Ishikawa (cell line): ENCODE results near the gene CABLES1.

ENCODE experiments used
- CEBPB ChIP-seq: IDR thresholded peaks from 2 replicates; pipeline ENCODE4 v1.6.1; 2012
- CREB1 ChIP-seq: IDR thresholded peaks from 2 replicates; pipeline ENCODE4 v1.6.1; 2012; ENCODE audit warnings: low read depth
- EGR1 ChIP-seq: IDR thresholded peaks from 2 replicates; pipeline ENCODE4 v1.6.1; 2012
- EP300 ChIP-seq: IDR thresholded peaks from 2 replicates; pipeline ENCODE4 v1.6.1; 2012; ENCODE audit warnings: borderline replicate concordance
- FOXM1 ChIP-seq: IDR thresholded peaks from 2 replicates; pipeline ENCODE4 v1.6.1; 2012; ENCODE audit warnings: low read depth, borderline replicate concordance
- MAX ChIP-seq: IDR thresholded peaks from 2 replicates; pipeline ENCODE4 v1.6.1; 2012
- NFIC ChIP-seq: IDR thresholded peaks from 2 replicates; pipeline ENCODE4 v1.6.1; 2012
- RAD21 ChIP-seq: IDR thresholded peaks from 2 replicates; pipeline ENCODE4 v1.6.1; 2012; ENCODE audit warnings: low read depth
- REST ChIP-seq: IDR thresholded peaks from 2 replicates; pipeline ENCODE4 v1.6.1; 2012; ENCODE audit warnings: low read depth, mild to moderate bottlenecking
- TAF1 ChIP-seq: IDR thresholded peaks from 2 replicates; pipeline ENCODE4 v1.6.1; 2012; ENCODE audit warnings: low read depth, mild to moderate bottlenecking
- TCF12 ChIP-seq: IDR thresholded peaks from 2 replicates; pipeline ENCODE4 v1.6.1; 2012; ENCODE audit warnings: low read depth
- TEAD4 ChIP-seq: IDR thresholded peaks from 2 replicates; pipeline ENCODE4 v1.6.1; 2012
- USF1 ChIP-seq: IDR thresholded peaks from 2 replicates; pipeline ENCODE4 v1.6.1; 2012
- YY1 ChIP-seq: IDR thresholded peaks from 2 replicates; pipeline ENCODE4 v1.6.1; 2012; ENCODE audit warnings: low read depth
- ZBTB7A ChIP-seq: IDR thresholded peaks from 2 replicates; pipeline ENCODE4 v1.6.1; 2012; ENCODE audit warnings: low read depth

Gene CABLES1

GRCh38 chr18:23135550-23136325 lies 453 bp downstream of the CABLES1 start:
- TF ChIP-seq EGR1 (no peak), MAX (0 out of 2 replicates have a peak, but pooled peaks have one; percentile 12)

GRCh38 chr18:23136326-23137096 lies 1.2 kb downstream of the CABLES1 start:
- TF ChIP-seq REST (no peak), MAX (0 out of 2 replicates have a peak, but pooled peaks have one; percentile 8), TAF1 (no peak), TCF12 (no peak), EGR1 (no peak), USF1 (no peak), ZBTB7A (no peak), CEBPB (no peak)

GRCh38 chr18:23137097-23137635 lies 1.9 kb downstream of the CABLES1 start:
- TF ChIP-seq FOXM1 (no peak), TEAD4 (no peak), TCF12 (no peak), CEBPB (no peak), EGR1 (no peak), TAF1 (no peak), ZBTB7A (no peak)

- TF ChIP-seq TAF1 (no peak), NFIC (no peak), RAD21 (no peak), CREB1 (no peak), EGR1 (no peak), ZBTB7A (no peak), CEBPB (no peak), YY1 (no peak), EP300 (no peak), REST (no peak), MAX (no peak), FOXM1 (no peak), TCF12 (no peak), TEAD4 (no peak), USF1 (no peak)
These were observed 2.5 kb downstream of the CABLES1 start for GRCh38 chr18:23137788-23138216.

GRCh38 chr18:23138471-23138870 lies 3.2 kb downstream of the CABLES1 start:
- TF ChIP-seq MAX (no peak), EP300 (no peak), CEBPB (no peak)
